Measurements from ENCODE around the gene QPCTL. TPM values are rescaled to one million over a fixed set of nuclear protein-coding genes. Genes with fewer than 3 reads are reported as not detected.
A peak's percentile ranks its signal among the peaks of the same experiment; 100 is the strongest.

The QPCTL gene
- total and polyA plus RNA-seq, 9 of the 15 experiments (the other 6 are each of a cell fraction or from before 2014, with no cell fraction given) = 0.99 to 31.3 (median 12.7) TPM

- no peak for TF ChIP-seq NR2F6 (CRISPR knock-in tag; IDR thresholded peaks at IDR 0.05)
- no peak for TF ChIP-seq CUX1 (CRISPR knock-in tag; IDR thresholded peaks at IDR 0.05)
- TF ChIP-seq ELK1 (CRISPR knock-in tag; IDR thresholded peaks at IDR 0.05) = no peak
- no peak for TF ChIP-seq ATF2 (CRISPR knock-in tag; IDR thresholded peaks at IDR 0.05)
- TF ChIP-seq SNIP1 (IDR thresholded peaks at IDR 0.05; ENCODE audit: low read depth) = no peak
- TF ChIP-seq HMG20B (CRISPR knock-in tag; IDR thresholded peaks at IDR 0.05) = no peak
- TF ChIP-seq KDM5B (IDR thresholded peaks at IDR 0.05; ENCODE audit: insufficient replicate concordance, low read depth, low read length) = no peak
- no peak for TF ChIP-seq ZNF408 (CRISPR knock-in tag; IDR thresholded peaks at IDR 0.05; ENCODE audit: low read depth)
- TF ChIP-seq GTF2A2 (tag; IDR thresholded peaks at IDR 0.05) = no peak
- TF ChIP-seq HES1 (IDR thresholded peaks at IDR 0.05; ENCODE audit: low read depth) = peak; percentile 47; the same call in 1 of the 2 replicates
- TF ChIP-seq PPARD (CRISPR knock-in tag; IDR thresholded peaks at IDR 0.05) = no peak
- peak; percentile 61; the same call in 1 of the 2 replicates for TF ChIP-seq SMARCA4 (IDR thresholded peaks at IDR 0.05)
- no peak for TF ChIP-seq DIDO1 (tag; IDR thresholded peaks at IDR 0.05; ENCODE audit: low read depth)
- no peak for TF ChIP-seq SMARCC2 (IDR thresholded peaks at IDR 0.05; ENCODE audit: low read depth)
- TF ChIP-seq CREBBP (IDR thresholded peaks at IDR 0.05; ENCODE audit: low read depth, low read length) = no peak
- TF ChIP-seq ILF3 (IDR thresholded peaks at IDR 0.05; ENCODE audit: borderline replicate concordance) = no peak
- TF ChIP-seq SREBF1 (IDR thresholded peaks at IDR 0.05; ENCODE audit: borderline replicate concordance, low read depth, low read length) = no peak
- TF ChIP-seq ZNF785 (CRISPR knock-in tag; IDR thresholded peaks at IDR 0.05) = no peak
- TF ChIP-seq TEAD1 (CRISPR knock-in tag; IDR thresholded peaks at IDR 0.05) = peak in 1 of 2 experiments; percentile 77; a peak in 2 of 4 replicates
- no peak for TF ChIP-seq CHCHD3 (CRISPR knock-in tag; IDR thresholded peaks at IDR 0.05)
Measured at GRCh38 chr19:45645631-45646344, 46.7 kb upstream of the QPCTL start (continued).

Measured in K562 (cell line).